ENCODE measurements around the gene DHRS4. TPM values are rescaled to one million over a fixed set of nuclear protein-coding genes. Genes with fewer than 3 reads are reported as not detected.

The DHRS4 gene
- total RNA-seq (2011; cell fraction: chromatin; rRNA removed; ENCODE audit: low replicate concordance) = 1.7 and 3.9 TPM in 2 replicates
- total RNA-seq (2011; cell fraction: nucleolus; rRNA removed) = 2.2 and 2.9 TPM in 2 replicates
- total RNA-seq (2011; cell fraction: nucleoplasm; rRNA removed) = 4.3 and 6.0 TPM in 2 replicates
- total RNA-seq (2014; rRNA removed) (32.0 and 35.9 TPM in 2 replicates), total RNA-seq (2014; rRNA removed; fragmentation: Illumina TruSeq; extraction: Trizol) (7.1 and 7.7 TPM in 2 replicates), total RNA-seq (2015; rRNA removed; fragmentation: Illumina TruSeq; extraction: Trizol) (12.7 and 16.1 TPM in 2 replicates), total RNA-seq (2021) (11.4 and 12.5 TPM in 2 replicates), polyA plus RNA-seq (2011; rRNA removed) (5.3 and 7.7 TPM in 2 replicates), polyA plus RNA-seq (2014; fragmentation: Illumina TruSeq; extraction: Trizol) (8.9 and 10.1 TPM in 2 replicates), polyA plus RNA-seq (2014; fragmentation: Nextera tagmentation; extraction: Ambion mirVana) (1 to 10 TPM in 1 of 2 experiments, under 1 TPM in 1; 0.51 to 1.6 TPM), polyA plus RNA-seq (2014; rRNA removed) (13.3 and 24.3 TPM in 2 replicates), polyA minus RNA-seq (2011; rRNA and poly(A)+ RNA removed) (3.5 and 5.6 TPM in 2 replicates), Bru-seq, nascent RNA (percentile 50 among the genes with signal in this experiment), BruChase-seq, experiment 1, labeled RNA remaining after a 2-hour chase (percentile 45 among the genes with signal in this experiment), BruChase-seq, experiment 2, labeled RNA remaining after a 6-hour chase (percentile 46 among the genes with signal in this experiment)
- 10.5 and 14.1 TPM in 2 replicates for polyA plus RNA-seq (2011; cell fraction: cytosol; rRNA removed)
- 6.2 and 6.5 TPM in 2 replicates for polyA plus RNA-seq (2011; cell fraction: nucleus; rRNA removed)
- polyA plus RNA-seq (2012) = 36.6 and 39.0 TPM in 2 replicates
- polyA minus RNA-seq (2011; cell fraction: cytosol; rRNA and poly(A)+ RNA removed) = 3.0 and 5.4 TPM in 2 replicates
- 2.4 and 3.3 TPM in 2 replicates for polyA minus RNA-seq (2011; cell fraction: nucleus; rRNA and poly(A)+ RNA removed)
- long read RNA-seq, experiment 1, transcript DHRS4-201 (8 exons, 1,443 nt) = major isoform, 17 of 28 reads
- long read RNA-seq, experiment 1, partial matches to known transcripts = 5 of 28 reads
- long read RNA-seq, experiment 1, other reads (novel, unspliced or antisense) = 5 of 28 reads
- long read RNA-seq, experiment 2, transcript DHRS4-201 (8 exons, 1,443 nt) = major isoform, 16 of 39 reads
- long read RNA-seq, experiment 2, transcript DHRS4-203 (5 exons, 727 nt) = minor isoform, 11 of 39 reads
- long read RNA-seq, experiment 2, partial matches to known transcripts = 4 of 39 reads
- long read RNA-seq, experiment 2, other reads (novel, unspliced or antisense) = 7 of 39 reads
- long read RNA-seq, experiment 3, transcript DHRS4-201 (8 exons, 1,443 nt) = major isoform, 14 of 25 reads
- long read RNA-seq, experiment 3, partial matches to known transcripts = 5 of 25 reads
- long read RNA-seq, experiment 3, other reads (novel, unspliced or antisense) = 1 of 25 reads

GRCh38 chr14:23953464-23954278 is at the start of gene DHRS4:
DHRS4 (plus strand) TSS chr14:23953770; CDS start chr14:23953789, 19 bp downstream.
- H3K27me3 ChIP-seq (ENCODE audit: control insufficient read depth in 2 of 2, insufficient read depth in 2 of 2, low read length in 2 of 2) = no peaks in the 10 kb centered on the region
- WGBS (ENCODE audit: insufficient coverage, low coverage, missing lambda C conversion rate) = 0% methylated on average over 31 of the region's 44 CpGs
- H3K9ac ChIP-seq (ENCODE audit: insufficient read depth in 1 of 2, low read depth in 2 of 2, low read length in 2 of 2) = peak within 1 kb of the TSS; percentile 72 to 95
- in situ Hi-C loops (cut with MboI) (no loop called here), intact Hi-C loops (cut with micrococcal nuclease) (loop anchor here (1.0 to 5.0 kb wide), 2 partner anchors 226 to 366 kb away; no protein-coding TSS in a partner anchor)
- peak within 1 kb of the TSS; percentile 84 for H2AFZ ChIP-seq (ENCODE audit: low read depth, low read length)
- H3K4me1 ChIP-seq (replicated peaks in 1 of 2; ENCODE audit: control insufficient read depth in 2 of 2, insufficient read depth in 2 of 2, low read length in 2 of 2) = peaks cover 0 to 10% of the 10 kb centered on the region in 2 experiments; a peak in 2 of 5 replicates
- POLR2A ChIA-PET = interaction anchor here (0.6 to 0.7 kb wide), 2 partner anchors 11 to 260 kb away, joined by 3 read pairs; no protein-coding TSS in a partner anchor
- CTCF ChIA-PET (ENCODE audit: low intra/inter-chr PET ratio) = interaction anchor here (0.7 to 1.3 kb wide), 4 partner anchors 24 to 406 kb away, joined by 3 to 5 read pairs (median 4); no protein-coding TSS in a partner anchor
- peaks cover 21% of the 10 kb centered on the region for H3K79me2 ChIP-seq (ENCODE audit: control insufficient read depth, insufficient read depth, low read length)
- H3K4me2 ChIP-seq (ENCODE audit: insufficient read depth, low read length) = peak within 1 kb of the TSS; percentile 85
- peak within 1 kb of the TSS; percentile 55 for H3K27ac ChIP-seq (ENCODE audit: extremely low read depth, low read depth, low read length)
- peaks cover 8% of the 10 kb centered on the region for H3K9me3 ChIP-seq (replicated peaks; ENCODE audit: control insufficient read depth, insufficient read depth, low read depth, low read length)
- no peaks in the 10 kb centered on the region for H4K20me1 ChIP-seq (replicated peaks; ENCODE audit: control insufficient read depth, insufficient read depth, low read length)
- FAIRE-seq (peak; percentile 86), ATAC-seq (peak; percentile 97), DNase-seq (ENCODE audit: extremely low read depth in 1 of 4, low spot score in 3 of 4) (peak; percentile 66 to 76 (median 70))
- TSS peak; percentile 65 for BruUV-seq (replicated peaks)
- H3K4me3 ChIP-seq = peak within 1 kb of the TSS; percentile 63
- H3K9me1 ChIP-seq (ENCODE audit: control insufficient read depth, insufficient read depth, low read length) = no peaks in the 10 kb centered on the region
- 0 out of 3 replicates have a peak, but pooled peaks cover 2% of the 10 kb centered on the region for H3K36me3 ChIP-seq (ENCODE audit: control insufficient read depth, insufficient read depth, low read length)
- no peak for TF ChIP-seq RERE (CRISPR knock-in tag; IDR thresholded peaks at IDR 0.05; ENCODE audit: borderline replicate concordance)
- peak; percentile 67 to 73 for TF ChIP-seq RAD21 (CRISPR knock-in tag; conservative IDR thresholded peaks at IDR 0.05 in 1 of 2, IDR thresholded peaks at IDR 0.05 in 1 of 2)
- peak in 1 of 2 experiments; percentile 41; a peak in 1 of 4 replicates for TF ChIP-seq MNT (conservative IDR thresholded peaks at IDR 0.05)
- peak; percentile 10; the same call in 1 of the 2 replicates for TF ChIP-seq TFAP4 (CRISPR knock-in tag; IDR thresholded peaks at IDR 0.05; ENCODE audit: borderline replicate concordance)
